ENCODE results near the gene TUSC2.

Gene TUSC2

GRCh38 chr3:50373146-50374051 lies 45.4 kb upstream of the TUSC2 start:
- no peaks in the 10 kb centered on the region for H3K79me2 ChIP-seq (ENCODE audit: low read length)
- TF ChIP-seq EZH2phosphoT487 (IDR thresholded peaks at IDR 0.05; ENCODE audit: low read length), result no peak
- no peaks in the 10 kb centered on the region for H4K20me1 ChIP-seq (ENCODE audit: insufficient read depth, low read length)
- no peak overlapping the region for H3K4me3 ChIP-seq (ENCODE audit: low read length)
- H3K9me3 ChIP-seq (replicated peaks; ENCODE audit: insufficient read depth, low read length), result no peaks in the 10 kb centered on the region
- H3K9me2 ChIP-seq (replicated peaks; ENCODE audit: insufficient read depth, low read length), result no peaks in the 10 kb centered on the region
- H2AFZ ChIP-seq (ENCODE audit: low read length), result no peak overlapping the region
- no peak overlapping the region for H3K9ac ChIP-seq (ENCODE audit: low read length)
- H3K36me3 ChIP-seq (replicated peaks; ENCODE audit: insufficient read depth, low read length), result no peaks in the 10 kb centered on the region
- no peak for DNase-seq
- H3K4me2 ChIP-seq (ENCODE audit: low read depth, low read length), result no peak overlapping the region
- H3K27me3 ChIP-seq (replicated peaks; ENCODE audit: insufficient read depth, low read length), result peaks cover 43% of the 10 kb centered on the region
- H3K4me1 ChIP-seq (ENCODE audit: low read length), result peaks cover 3% of the 10 kb centered on the region
- H3F3A ChIP-seq (ENCODE audit: insufficient read depth, low read length), result no peaks in the 10 kb centered on the region
- H3K27ac ChIP-seq (ENCODE audit: low read length), result no peak overlapping the region

- H3K4me2 ChIP-seq (ENCODE audit: low read depth, low read length), result no peak overlapping the region
Measured at GRCh38 chr3:50372349-50372748, 44.3 kb upstream of the TUSC2 start.

GRCh38 chr3:50371133-50371685 lies 43.2 kb upstream of the TUSC2 start:
- Histone ChIP-seq H4K20me1 (ENCODE audit: insufficient read depth, low read length) (no peaks in the 10 kb centered on the region), H3K27me3 (replicated peaks; ENCODE audit: insufficient read depth, low read length) (peaks cover 55% of the 10 kb centered on the region), H3K36me3 (replicated peaks; ENCODE audit: insufficient read depth, low read length) (no peaks in the 10 kb centered on the region), H3K9ac (ENCODE audit: low read length) (no peak overlapping the region), H3K9me3 (replicated peaks; ENCODE audit: insufficient read depth, low read length) (no peaks in the 10 kb centered on the region), H3K4me3 (ENCODE audit: low read length) (no peak overlapping the region), H3F3A (ENCODE audit: insufficient read depth, low read length) (no peaks in the 10 kb centered on the region), H3K4me2 (ENCODE audit: low read depth, low read length) (no peak overlapping the region), H3K4me1 (ENCODE audit: low read length) (peaks cover 3% of the 10 kb centered on the region), H3K79me2 (ENCODE audit: low read length) (no peaks in the 10 kb centered on the region), H3K9me2 (replicated peaks; ENCODE audit: insufficient read depth, low read length) (no peaks in the 10 kb centered on the region), H3K27ac (ENCODE audit: low read length) (no peak overlapping the region), H2AFZ (ENCODE audit: low read length) (no peak overlapping the region)
- DNase-seq, result no peak
- TF ChIP-seq CTCF (IDR thresholded peaks at IDR 0.05; ENCODE audit: low read length) (no peak), EZH2 (optimal IDR thresholded peaks at IDR 0.05; ENCODE audit: low read depth, low read length) (no peak), EZH2phosphoT487 (IDR thresholded peaks at IDR 0.05; ENCODE audit: low read length) (no peak)

More at GRCh38 chr3:50372349-50372748, 44.3 kb upstream of the TUSC2 start:
- no peak for DNase-seq
- H3K79me2 ChIP-seq (ENCODE audit: low read length), result no peaks in the 10 kb centered on the region
- H3K27me3 ChIP-seq (replicated peaks; ENCODE audit: insufficient read depth, low read length), result peaks cover 45% of the 10 kb centered on the region
- no peak overlapping the region for H3K4me3 ChIP-seq (ENCODE audit: low read length)
- H4K20me1 ChIP-seq (ENCODE audit: insufficient read depth, low read length), result no peaks in the 10 kb centered on the region
- H3F3A ChIP-seq (ENCODE audit: insufficient read depth, low read length), result no peaks in the 10 kb centered on the region
- H3K4me1 ChIP-seq (ENCODE audit: low read length), result peaks cover 3% of the 10 kb centered on the region
- no peaks in the 10 kb centered on the region for H3K36me3 ChIP-seq (replicated peaks; ENCODE audit: insufficient read depth, low read length)
- H3K27ac ChIP-seq (ENCODE audit: low read length), result no peak overlapping the region
- H3K9ac ChIP-seq (ENCODE audit: low read length), result no peak overlapping the region
- H3K9me3 ChIP-seq (replicated peaks; ENCODE audit: insufficient read depth, low read length), result no peaks in the 10 kb centered on the region
- no peaks in the 10 kb centered on the region for H3K9me2 ChIP-seq (replicated peaks; ENCODE audit: insufficient read depth, low read length)
- no peak overlapping the region for H2AFZ ChIP-seq (ENCODE audit: low read length)
- TF ChIP-seq CTCF (IDR thresholded peaks at IDR 0.05; ENCODE audit: low read length) (no peak), EZH2phosphoT487 (IDR thresholded peaks at IDR 0.05; ENCODE audit: low read length) (no peak), EZH2 (optimal IDR thresholded peaks at IDR 0.05; ENCODE audit: low read depth, low read length) (no peak)

- no peaks in the 10 kb centered on the region for H3F3A ChIP-seq (ENCODE audit: insufficient read depth, low read length)
- H3K79me2 ChIP-seq (ENCODE audit: low read length), result no peaks in the 10 kb centered on the region
- H3K4me2 ChIP-seq (ENCODE audit: low read depth, low read length), result no peak overlapping the region
- H3K4me3 ChIP-seq (ENCODE audit: low read length), result no peak overlapping the region
- no peaks in the 10 kb centered on the region for H3K9me2 ChIP-seq (replicated peaks; ENCODE audit: insufficient read depth, low read length)
- H4K20me1 ChIP-seq (ENCODE audit: insufficient read depth, low read length), result no peaks in the 10 kb centered on the region
- H3K4me1 ChIP-seq (ENCODE audit: low read length), result peaks cover 3% of the 10 kb centered on the region
- H2AFZ ChIP-seq (ENCODE audit: low read length), result no peak overlapping the region
- no peaks in the 10 kb centered on the region for H3K9me3 ChIP-seq (replicated peaks; ENCODE audit: insufficient read depth, low read length)
- peaks cover 54% of the 10 kb centered on the region for H3K27me3 ChIP-seq (replicated peaks; ENCODE audit: insufficient read depth, low read length)
- no peak overlapping the region for H3K27ac ChIP-seq (ENCODE audit: low read length)
- no peak for DNase-seq
- TF ChIP-seq CTCF (IDR thresholded peaks at IDR 0.05; ENCODE audit: low read length) (no peak), EZH2phosphoT487 (IDR thresholded peaks at IDR 0.05; ENCODE audit: low read length) (no peak), EZH2 (optimal IDR thresholded peaks at IDR 0.05; ENCODE audit: low read depth, low read length) (no peak)
- no peaks in the 10 kb centered on the region for H3K36me3 ChIP-seq (replicated peaks; ENCODE audit: insufficient read depth, low read length)
- H3K9ac ChIP-seq (ENCODE audit: low read length), result no peak overlapping the region
Measured at GRCh38 chr3:50370594-50370993, 42.6 kb upstream of the TUSC2 start.

Data from MM.1S (cell line).